Neural cell (in vitro differentiated cells): ENCODE measurements around the gene ADAMTS10. TPM values are rescaled to one million over a fixed set of nuclear protein-coding genes. Genes with fewer than 3 reads are reported as not detected.

Experiments
- H2AFZ ChIP-seq: fragments of 200-600, 300-800 bp; sonication (generic), shearing (Covaris generic); 2 replicates; pipeline ENCODE4 v1.6.0; 2014; ENCODE audit warnings: low read depth, mild to moderate bottlenecking, antibody characterized with exemption, low read length, moderate library complexity
- H3F3A ChIP-seq: fragments of 200-600 bp; shearing (Covaris generic); 2 replicates; pipeline ENCODE4 v1.6.1; 2016; ENCODE audit warnings: mild to moderate bottlenecking, moderate library complexity, mixed read lengths, antibody characterized with exemption, low read length; ENCODE audit not compliant: insufficient read depth, poor library complexity, severe bottlenecking
- H3K27ac ChIP-seq: fragments of 200-600, 300-800 bp; sonication (generic), shearing (Covaris generic); 2 replicates; pipeline ENCODE4 v1.5.1; 2014; ENCODE audit warnings: mild to moderate bottlenecking, low read length, moderate library complexity
- H3K27me3 ChIP-seq: fragments of 300-800, 200-600 bp; sonication (generic), shearing (Covaris generic); 2 replicates; pipeline ENCODE4 v1.6.0; 2014; ENCODE audit warnings: mild to moderate bottlenecking, low read depth, low read length, moderate library complexity; ENCODE audit not compliant: insufficient read depth
- H3K36me3 ChIP-seq: fragments of 300-800, 200-600 bp; sonication (generic), shearing (Covaris generic); 2 replicates; pipeline ENCODE4 v1.5.1; 2014; ENCODE audit warnings: mild to moderate bottlenecking, antibody characterized with exemption, low read length, moderate library complexity; ENCODE audit not compliant: insufficient read depth
- H3K4me2 ChIP-seq: fragments of 300-800, 200-600 bp; sonication (generic), shearing (Covaris generic); 2 replicates; pipeline ENCODE4 v1.6.0; 2014; ENCODE audit warnings: mild to moderate bottlenecking, low read length
- H3K4me3 ChIP-seq: fragments of 300-800, 200-600 bp; sonication (generic), shearing (Covaris generic); 2 replicates; pipeline ENCODE4 v1.5.1; 2014; ENCODE audit warnings: mild to moderate bottlenecking, low read length, moderate library complexity
- H3K79me2 ChIP-seq: fragments of 200-600 bp; shearing (Covaris generic); replicated peaks from 2 replicates; pipeline ENCODE4 v1.6.0; 2014; ENCODE audit warnings: mild to moderate bottlenecking, low read length, moderate library complexity; ENCODE audit not compliant: insufficient read depth
- H3K9ac ChIP-seq: fragments of 300-800, 200-600 bp; sonication (generic), shearing (Covaris generic); 2 replicates; pipeline ENCODE4 v1.6.1; 2016; ENCODE audit warnings: mild to moderate bottlenecking, low read length, mixed read lengths
- H3K9me2 ChIP-seq: fragments of 200-600 bp; shearing (Covaris generic); 2 replicates; pipeline ENCODE4 v1.6.1; 2016; ENCODE audit warnings: mild to moderate bottlenecking, low read length, mixed read lengths; ENCODE audit not compliant: insufficient read depth
- H3K9me3 ChIP-seq: fragments of 200-600, 300-800 bp; sonication (generic), shearing (Covaris generic); 2 replicates; pipeline ENCODE4 v1.6.1; 2016; ENCODE audit warnings: mild to moderate bottlenecking, mixed run types, low read length, moderate library complexity, mixed read lengths
- H4K20me1 ChIP-seq: fragments of 200-600 bp; shearing (Covaris generic); 2 replicates; pipeline ENCODE4 v1.6.1; 2016; ENCODE audit warnings: mild to moderate bottlenecking, mixed run types; ENCODE audit not compliant: insufficient read depth
- EP300 ChIP-seq: fragments of 450-650 bp; conservative IDR thresholded peaks from 2 replicates; pipeline ENCODE4 v1.6.1; 2014; ENCODE audit warnings: antibody characterized with exemption, mild to moderate bottlenecking, moderate library complexity; ENCODE audit not compliant: poor library complexity, severe bottlenecking
- EZH2 ChIP-seq: fragments of 200-600, 300-800 bp; shearing (Covaris generic), sonication (generic); IDR thresholded peaks from 2 replicates; pipeline ENCODE4 v1.6.1; 2014; ENCODE audit warnings: antibody characterized with exemption, low read length, borderline replicate concordance, mild to moderate bottlenecking; ENCODE audit not compliant: insufficient read depth, poor library complexity, severe bottlenecking
- MXI1 ChIP-seq: fragments of 450-650 bp; conservative IDR thresholded peaks from 2 replicates; pipeline ENCODE4 v1.6.1; 2014; ENCODE audit warnings: antibody characterized with exemption, mild to moderate bottlenecking; ENCODE audit not compliant: poor library complexity, severe bottlenecking
- POLR2AphosphoS5 ChIP-seq: IDR thresholded peaks from 2 replicates; pipeline ENCODE4 v1.6.1; 2012
- RAD21 ChIP-seq: fragments of 450-650 bp; conservative IDR thresholded peaks from 2 replicates; pipeline ENCODE4 v1.6.1; 2014; ENCODE audit warnings: antibody characterized with exemption, mild to moderate bottlenecking, moderate library complexity
- SMC3 ChIP-seq: fragments of 450-650 bp; conservative IDR thresholded peaks from 2 replicates; pipeline ENCODE4 v1.6.1; 2014; ENCODE audit warnings: antibody characterized with exemption, mild to moderate bottlenecking, moderate library complexity; ENCODE audit not compliant: poor library complexity
- TAF1 ChIP-seq: IDR thresholded peaks from 2 replicates; pipeline ENCODE4 v1.6.1; 2012; ENCODE audit warnings: low read depth
- polyA plus RNA-seq: library from polyadenylated mRNA; depleted of rRNA; stranded (reverse); fragments of >200 nt; gene quantifications from 2 replicates; pipeline ENCODE4 v1.2.3, GENCODE V29; 2014
- TF ChIP-seq, protein P1 (sequence below): IDR thresholded peaks from 2 replicates; pipeline ENCODE4 v1.6.1; 2012; ENCODE audit warnings: borderline replicate concordance
- TF ChIP-seq, protein P2 (sequence below): fragments of 450-650 bp; IDR thresholded peaks from 2 replicates; pipeline ENCODE4 v1.5.1; 2014; ENCODE audit warnings: antibody characterized with exemption, mild to moderate bottlenecking, moderate library complexity; ENCODE audit not compliant: poor library complexity, severe bottlenecking

Gene ADAMTS10
- polyA plus RNA-seq, 1 donor from 2014 or later = 99.4 TPM

DNA sequence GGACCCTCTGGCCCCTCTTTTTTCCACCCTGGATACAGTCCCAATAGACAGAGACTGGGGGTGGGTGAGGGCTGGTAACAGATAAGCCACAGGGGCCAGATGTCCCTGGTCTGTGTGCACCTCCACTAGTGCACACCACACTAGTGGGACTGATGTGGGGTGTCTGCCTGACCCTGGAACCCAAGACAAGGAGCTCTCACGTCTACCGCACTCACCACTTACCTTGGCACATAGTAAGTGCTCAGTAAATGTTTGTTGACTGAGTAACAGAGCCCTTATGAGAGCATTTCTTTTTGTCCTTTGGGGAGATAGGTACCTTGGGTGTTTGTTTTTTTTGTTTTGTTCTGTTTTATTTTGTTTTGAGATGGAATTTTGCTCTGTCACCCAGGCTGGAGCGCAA, 73.4 kb downstream of the ADAMTS10 start:
- Histone ChIP-seq H3K27ac (no peak overlapping the region), H3K4me3 (no peak overlapping the region), H3K4me2 (no peak overlapping the region), H3K79me2 (no peaks in the 10 kb centered on the region), H2AFZ (no peak overlapping the region), H3F3A (no peaks in the 10 kb centered on the region), H3K9me3 (no peaks in the 10 kb centered on the region), H3K9me2 (no peaks in the 10 kb centered on the region), H3K9ac (no peak overlapping the region), H3K27me3 (no peaks in the 10 kb centered on the region), H3K36me3 (no peaks in the 10 kb centered on the region), H4K20me1 (no peaks in the 10 kb centered on the region)
- TF ChIP-seq RAD21 (no peak), POLR2AphosphoS5 (no peak), EP300 (no peak), TAF1 (no peak), SMC3 (no peak), MXI1 (no peak), EZH2 (no peak)
- TF ChIP-seq, protein P1, sequence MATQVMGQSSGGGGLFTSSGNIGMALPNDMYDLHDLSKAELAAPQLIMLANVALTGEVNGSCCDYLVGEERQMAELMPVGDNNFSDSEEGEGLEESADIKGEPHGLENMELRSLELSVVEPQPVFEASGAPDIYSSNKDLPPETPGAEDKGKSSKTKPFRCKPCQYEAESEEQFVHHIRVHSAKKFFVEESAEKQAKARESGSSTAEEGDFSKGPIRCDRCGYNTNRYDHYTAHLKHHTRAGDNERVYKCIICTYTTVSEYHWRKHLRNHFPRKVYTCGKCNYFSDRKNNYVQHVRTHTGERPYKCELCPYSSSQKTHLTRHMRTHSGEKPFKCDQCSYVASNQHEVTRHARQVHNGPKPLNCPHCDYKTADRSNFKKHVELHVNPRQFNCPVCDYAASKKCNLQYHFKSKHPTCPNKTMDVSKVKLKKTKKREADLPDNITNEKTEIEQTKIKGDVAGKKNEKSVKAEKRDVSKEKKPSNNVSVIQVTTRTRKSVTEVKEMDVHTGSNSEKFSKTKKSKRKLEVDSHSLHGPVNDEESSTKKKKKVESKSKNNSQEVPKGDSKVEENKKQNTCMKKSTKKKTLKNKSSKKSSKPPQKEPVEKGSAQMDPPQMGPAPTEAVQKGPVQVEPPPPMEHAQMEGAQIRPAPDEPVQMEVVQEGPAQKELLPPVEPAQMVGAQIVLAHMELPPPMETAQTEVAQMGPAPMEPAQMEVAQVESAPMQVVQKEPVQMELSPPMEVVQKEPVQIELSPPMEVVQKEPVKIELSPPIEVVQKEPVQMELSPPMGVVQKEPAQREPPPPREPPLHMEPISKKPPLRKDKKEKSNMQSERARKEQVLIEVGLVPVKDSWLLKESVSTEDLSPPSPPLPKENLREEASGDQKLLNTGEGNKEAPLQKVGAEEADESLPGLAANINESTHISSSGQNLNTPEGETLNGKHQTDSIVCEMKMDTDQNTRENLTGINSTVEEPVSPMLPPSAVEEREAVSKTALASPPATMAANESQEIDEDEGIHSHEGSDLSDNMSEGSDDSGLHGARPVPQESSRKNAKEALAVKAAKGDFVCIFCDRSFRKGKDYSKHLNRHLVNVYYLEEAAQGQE = no peak
- TF ChIP-seq, protein P2, sequence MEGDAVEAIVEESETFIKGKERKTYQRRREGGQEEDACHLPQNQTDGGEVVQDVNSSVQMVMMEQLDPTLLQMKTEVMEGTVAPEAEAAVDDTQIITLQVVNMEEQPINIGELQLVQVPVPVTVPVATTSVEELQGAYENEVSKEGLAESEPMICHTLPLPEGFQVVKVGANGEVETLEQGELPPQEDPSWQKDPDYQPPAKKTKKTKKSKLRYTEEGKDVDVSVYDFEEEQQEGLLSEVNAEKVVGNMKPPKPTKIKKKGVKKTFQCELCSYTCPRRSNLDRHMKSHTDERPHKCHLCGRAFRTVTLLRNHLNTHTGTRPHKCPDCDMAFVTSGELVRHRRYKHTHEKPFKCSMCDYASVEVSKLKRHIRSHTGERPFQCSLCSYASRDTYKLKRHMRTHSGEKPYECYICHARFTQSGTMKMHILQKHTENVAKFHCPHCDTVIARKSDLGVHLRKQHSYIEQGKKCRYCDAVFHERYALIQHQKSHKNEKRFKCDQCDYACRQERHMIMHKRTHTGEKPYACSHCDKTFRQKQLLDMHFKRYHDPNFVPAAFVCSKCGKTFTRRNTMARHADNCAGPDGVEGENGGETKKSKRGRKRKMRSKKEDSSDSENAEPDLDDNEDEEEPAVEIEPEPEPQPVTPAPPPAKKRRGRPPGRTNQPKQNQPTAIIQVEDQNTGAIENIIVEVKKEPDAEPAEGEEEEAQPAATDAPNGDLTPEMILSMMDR = no peak

DNA sequence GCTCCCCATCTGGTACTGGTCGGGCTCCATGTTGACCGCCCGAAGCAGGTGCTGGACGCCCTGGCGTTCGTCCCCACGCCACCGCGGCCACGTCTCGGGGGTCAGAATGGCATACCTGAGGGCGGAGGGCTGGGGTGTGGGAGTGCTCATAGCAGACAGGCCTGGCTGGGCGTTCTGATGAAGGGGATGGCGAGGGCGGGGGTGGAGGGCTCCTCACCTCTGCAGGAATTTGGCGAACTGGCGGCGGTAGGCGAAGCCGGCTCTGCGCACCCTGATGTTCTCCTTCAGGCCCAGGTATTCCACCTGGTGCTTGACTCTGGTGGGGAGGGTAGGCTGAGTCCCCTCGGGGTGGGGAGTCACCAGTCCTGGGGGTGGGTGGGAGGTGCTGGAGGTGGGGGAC, 74.2 kb downstream of the ADAMTS10 start:
- H3K27me3 ChIP-seq = no peaks in the 10 kb centered on the region
- no peaks in the 10 kb centered on the region for H3K9me3 ChIP-seq
- no peak overlapping the region for H3K9ac ChIP-seq
- TF ChIP-seq RAD21 (no peak), EP300 (no peak), SMC3 (no peak), EZH2 (no peak), POLR2AphosphoS5 (no peak), MXI1 (no peak), TAF1 (no peak)
- TF ChIP-seq, protein P2 = no peak
- TF ChIP-seq, protein P1 = no peak
- no peaks in the 10 kb centered on the region for H3K9me2 ChIP-seq
- H3F3A ChIP-seq = no peaks in the 10 kb centered on the region
- no peaks in the 10 kb centered on the region for H4K20me1 ChIP-seq
- H2AFZ ChIP-seq = no peak overlapping the region
- no peak overlapping the region for H3K4me2 ChIP-seq
- H3K4me3 ChIP-seq = no peak overlapping the region
- H3K36me3 ChIP-seq = no peaks in the 10 kb centered on the region
- no peak overlapping the region for H3K27ac ChIP-seq
- no peaks in the 10 kb centered on the region for H3K79me2 ChIP-seq
